Measurements from ENCODE around the gene PRR5.
A peak's percentile ranks its signal among the peaks of the same experiment; 100 is the strongest.

PRR5 gene

DNA sequence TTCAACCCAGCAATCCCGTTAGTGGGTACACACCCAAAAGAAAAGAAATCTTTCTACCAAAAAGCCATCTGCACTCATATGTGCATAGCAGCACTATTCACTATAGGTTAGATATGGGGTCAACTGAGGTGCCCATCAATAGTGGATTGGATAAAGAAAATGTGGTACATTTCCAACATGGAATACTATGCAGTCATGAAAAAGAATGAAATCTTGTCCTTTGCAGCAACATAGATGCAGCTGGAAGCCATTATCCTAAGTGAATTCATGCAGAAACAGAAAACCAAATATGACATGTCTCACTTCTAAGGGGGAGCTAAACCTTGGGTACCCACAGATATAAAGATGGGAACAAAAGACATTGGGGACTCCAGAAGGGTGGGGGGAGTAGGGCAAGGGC, 48.5 kb downstream of the PRR5 start:
- Histone ChIP-seq H3K9ac (ENCODE audit: low read depth, low read length) (no peak overlapping the region), H3K4me3 (ENCODE audit: low read length) (no peak overlapping the region), H3K4me1 (ENCODE audit: insufficient read depth, low read length) (peaks cover 32% of the 10 kb centered on the region), H3K27ac (ENCODE audit: low read depth, low read length) (no peak overlapping the region), H3K9me3 (ENCODE audit: insufficient read depth, low read depth, low read length) (no peaks in the 10 kb centered on the region), H3K36me3 (ENCODE audit: insufficient read depth, low read length) (no peaks in the 10 kb centered on the region), H3K27me3 (ENCODE audit: insufficient read depth, low read length) (peaks cover 20% of the 10 kb centered on the region)
- WGBS: 100% methylated on average over 1 of the region's 1 CpG

GRCh38 chr22:44752285-44753188, 50.5 kb downstream of the PRR5 start, which contains the start of gene ARHGAP8:
Gene ARHGAP8, plus strand, starts transcription at chr22:44752575. Its CDS starts 33,953 bp downstream, at chr22:44786528.
- 2% methylated on average over 70 of the region's 78 CpGs for WGBS
- H3K4me3 ChIP-seq (ENCODE audit: low read length): peak within 1 kb of the TSS; percentile 71

DNA sequence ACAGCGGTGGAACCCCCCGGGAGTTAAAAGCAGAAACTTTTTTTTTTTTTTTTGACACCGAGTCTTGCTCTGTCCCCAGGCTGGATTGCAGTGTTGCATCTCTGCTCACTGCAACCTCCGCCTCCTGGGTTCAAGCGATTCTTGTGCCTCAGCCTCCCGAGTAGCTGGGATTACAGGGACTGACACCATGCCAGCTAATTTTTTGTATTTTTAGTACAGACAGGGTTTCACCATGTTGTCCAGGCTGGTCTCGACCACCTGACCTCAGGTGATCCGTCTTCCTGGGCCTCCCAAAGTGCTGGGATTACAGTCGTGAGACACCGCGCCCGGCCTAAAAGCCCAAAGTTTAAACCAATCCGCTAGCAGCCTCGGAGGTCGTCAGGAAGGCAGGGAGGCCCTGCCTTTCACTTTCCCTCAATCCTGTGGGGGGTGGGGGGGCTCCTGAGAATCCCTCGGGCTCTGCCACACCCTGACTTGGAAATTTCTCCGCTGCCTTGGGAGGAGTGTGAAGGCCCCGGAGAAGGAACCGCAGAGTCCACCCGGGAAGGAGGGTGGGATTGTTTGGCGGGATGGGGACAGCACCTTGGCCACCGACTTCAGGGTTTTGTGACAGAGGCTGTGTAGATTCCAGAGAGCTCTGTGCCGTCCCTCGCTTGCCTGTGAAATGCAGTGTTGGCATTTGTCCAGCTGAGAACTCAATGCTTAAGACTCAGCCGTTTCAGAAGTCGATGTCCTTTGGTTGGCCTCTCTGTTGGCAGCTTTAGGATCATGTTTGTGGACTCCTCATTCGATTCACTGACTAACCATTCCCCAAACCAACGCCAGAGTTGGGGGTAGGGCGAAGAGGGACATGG, 51.4 kb downstream of the PRR5 start:
- peak overlapping the region; percentile 71 for H3K4me3 ChIP-seq (ENCODE audit: low read length)
- peak overlapping the region; percentile 55; the same call in 1 of the 2 replicates for H3K9ac ChIP-seq (ENCODE audit: low read depth, low read length)
- H3K36me3 ChIP-seq (ENCODE audit: insufficient read depth, low read length): no peaks in the 10 kb centered on the region
- peaks cover 20% of the 10 kb centered on the region for H3K27me3 ChIP-seq (ENCODE audit: insufficient read depth, low read length)
- no peaks in the 10 kb centered on the region for H3K9me3 ChIP-seq (ENCODE audit: insufficient read depth, low read depth, low read length)
- peaks cover 22% of the 10 kb centered on the region for H3K4me1 ChIP-seq (ENCODE audit: insufficient read depth, low read length)
- WGBS: 38% methylated on average over 29 of the region's 29 CpGs
- H3K27ac ChIP-seq (ENCODE audit: low read depth, low read length): no peak overlapping the region

More at GRCh38 chr22:44752285-44753188, 50.5 kb downstream of the PRR5 start, which contains the start of gene ARHGAP8:
- H3K27ac ChIP-seq (ENCODE audit: low read depth, low read length): no peak within 1 kb of the TSS
- peaks cover 20% of the 10 kb centered on the region for H3K27me3 ChIP-seq (ENCODE audit: insufficient read depth, low read length)
- H3K4me1 ChIP-seq (ENCODE audit: insufficient read depth, low read length): peaks cover 22% of the 10 kb centered on the region
- H3K36me3 ChIP-seq (ENCODE audit: insufficient read depth, low read length): no peaks in the 10 kb centered on the region
- peak within 1 kb of the TSS; percentile 55; the same call in 1 of the 2 replicates for H3K9ac ChIP-seq (ENCODE audit: low read depth, low read length)
- no peaks in the 10 kb centered on the region for H3K9me3 ChIP-seq (ENCODE audit: insufficient read depth, low read depth, low read length)

DNA sequence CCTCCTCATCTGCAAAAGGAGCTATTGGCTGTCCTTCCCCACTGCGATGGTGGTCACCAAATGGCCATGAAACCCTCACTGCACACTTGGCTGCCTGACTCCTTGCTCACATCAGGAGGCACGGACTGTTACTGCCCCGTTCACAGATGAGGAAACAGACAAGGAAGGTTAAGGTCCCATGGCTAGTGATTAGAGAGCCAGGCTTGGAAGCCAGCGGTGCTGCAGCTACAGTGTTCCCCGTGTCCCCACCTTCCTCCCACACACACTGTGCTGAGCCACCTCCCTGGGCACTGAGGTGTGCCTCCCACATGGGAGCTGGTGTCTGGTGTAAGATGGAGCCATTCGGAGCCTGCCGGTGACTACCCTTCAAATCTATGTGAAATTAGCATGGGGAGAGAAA, 53.0 kb downstream of the PRR5 start:
- H3K9ac ChIP-seq (ENCODE audit: low read depth, low read length): no peak overlapping the region
- 66% methylated on average over 7 of the region's 7 CpGs for WGBS
- peaks cover 20% of the 10 kb centered on the region for H3K27me3 ChIP-seq (ENCODE audit: insufficient read depth, low read length)
- H3K4me1 ChIP-seq (ENCODE audit: insufficient read depth, low read length): peaks cover 22% of the 10 kb centered on the region
- H3K27ac ChIP-seq (ENCODE audit: low read depth, low read length): no peak overlapping the region
- H3K4me3 ChIP-seq (ENCODE audit: low read length): no peak overlapping the region
- no peaks in the 10 kb centered on the region for H3K9me3 ChIP-seq (ENCODE audit: insufficient read depth, low read depth, low read length)
- no peaks in the 10 kb centered on the region for H3K36me3 ChIP-seq (ENCODE audit: insufficient read depth, low read length)

DNA sequence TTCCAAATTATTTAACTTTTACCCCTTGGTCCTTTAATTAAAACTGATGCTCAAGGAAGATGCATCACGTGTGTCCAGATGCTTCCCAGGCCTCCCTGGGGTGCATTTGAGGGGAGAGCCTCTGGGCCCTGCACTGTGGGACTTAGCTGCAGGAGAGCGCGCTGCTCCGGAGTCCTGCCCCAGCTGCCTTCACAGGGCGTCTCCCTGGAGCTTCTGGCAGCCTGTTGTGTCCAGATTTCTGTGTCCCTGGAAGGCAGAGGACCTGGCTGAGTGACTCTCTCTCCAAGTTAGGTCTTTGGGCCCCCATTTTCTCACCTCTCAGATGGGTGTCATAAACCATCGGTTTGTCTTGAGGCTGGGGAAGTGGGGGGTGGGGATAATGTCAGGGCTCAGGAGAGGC, 53.4 kb downstream of the PRR5 start:
- H3K36me3 ChIP-seq (ENCODE audit: insufficient read depth, low read length): no peaks in the 10 kb centered on the region
- peak overlapping the region; percentile 34 for H3K4me3 ChIP-seq (ENCODE audit: low read length)
- peaks cover 20% of the 10 kb centered on the region for H3K27me3 ChIP-seq (ENCODE audit: insufficient read depth, low read length)
- H3K9me3 ChIP-seq (ENCODE audit: insufficient read depth, low read depth, low read length): no peaks in the 10 kb centered on the region
- 42% methylated on average over 6 of the region's 6 CpGs for WGBS
- H3K4me1 ChIP-seq (ENCODE audit: insufficient read depth, low read length): peaks cover 22% of the 10 kb centered on the region
- no peak overlapping the region for H3K9ac ChIP-seq (ENCODE audit: low read depth, low read length)
- peak overlapping the region; percentile 18; the same call in 1 of the 2 replicates for H3K27ac ChIP-seq (ENCODE audit: low read depth, low read length)

GRCh38 chr22:44755956-44756361, 54.0 kb downstream of the PRR5 start:
- Histone ChIP-seq H3K9me3 (ENCODE audit: insufficient read depth, low read depth, low read length) (no peaks in the 10 kb centered on the region), H3K4me1 (ENCODE audit: insufficient read depth, low read length) (peaks cover 22% of the 10 kb centered on the region), H3K9ac (ENCODE audit: low read depth, low read length) (no peak overlapping the region), H3K27me3 (ENCODE audit: insufficient read depth, low read length) (peaks cover 20% of the 10 kb centered on the region), H3K4me3 (ENCODE audit: low read length) (peak overlapping the region; percentile 34), H3K36me3 (ENCODE audit: insufficient read depth, low read length) (no peaks in the 10 kb centered on the region), H3K27ac (ENCODE audit: low read depth, low read length) (peak overlapping the region; percentile 18; the same call in 1 of the 2 replicates)
- WGBS: 65% methylated on average over 9 of the region's 9 CpGs

DNA sequence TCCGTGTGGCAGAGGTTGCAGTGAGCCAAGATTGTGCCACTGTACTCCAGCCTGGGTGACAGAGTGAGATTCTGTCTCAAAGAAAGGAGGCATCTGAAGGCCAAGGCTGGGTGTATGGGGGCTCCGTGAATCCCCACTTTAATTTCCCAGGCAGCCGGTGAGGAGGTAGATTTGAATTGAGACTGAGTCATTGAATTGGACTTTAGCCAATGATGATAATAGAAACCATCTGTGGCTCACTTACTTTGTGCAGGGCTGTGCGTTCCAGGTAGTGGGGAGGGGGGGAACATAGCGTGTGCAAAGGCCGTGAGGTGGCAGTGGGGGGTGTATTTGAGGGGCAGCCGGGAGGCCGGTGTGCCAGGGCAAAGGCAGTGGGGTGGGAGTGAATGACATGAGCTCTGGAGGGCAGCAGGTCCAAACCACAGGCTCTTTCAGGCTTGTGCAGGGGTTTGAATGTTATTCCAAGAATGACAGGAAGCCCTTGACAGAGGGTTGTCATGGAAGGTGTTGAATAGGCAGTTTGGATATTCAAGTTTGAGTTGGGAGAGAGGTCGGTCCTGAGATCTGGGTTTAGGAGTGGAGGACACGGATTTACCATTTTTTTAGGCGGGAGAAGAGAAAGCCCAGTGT, 56.5 kb downstream of the PRR5 start:
- no peak overlapping the region for H3K9ac ChIP-seq (ENCODE audit: low read depth, low read length)
- no peaks in the 10 kb centered on the region for H3K9me3 ChIP-seq (ENCODE audit: insufficient read depth, low read depth, low read length)
- peaks cover 21% of the 10 kb centered on the region for H3K4me1 ChIP-seq (ENCODE audit: insufficient read depth, low read length)
- H3K27me3 ChIP-seq (ENCODE audit: insufficient read depth, low read length): peaks cover 7% of the 10 kb centered on the region
- H3K4me3 ChIP-seq (ENCODE audit: low read length): no peak overlapping the region
- 90% methylated on average over 11 of the region's 11 CpGs for WGBS
- H3K36me3 ChIP-seq (ENCODE audit: insufficient read depth, low read length): no peaks in the 10 kb centered on the region
- no peak overlapping the region for H3K27ac ChIP-seq (ENCODE audit: low read depth, low read length)

- WGBS: 89% methylated on average over 6 of the region's 6 CpGs
- H3K27ac ChIP-seq (ENCODE audit: low read depth, low read length): no peak overlapping the region
- H3K9ac ChIP-seq (ENCODE audit: low read depth, low read length): no peak overlapping the region
- no peaks in the 10 kb centered on the region for H3K9me3 ChIP-seq (ENCODE audit: insufficient read depth, low read depth, low read length)
- H3K27me3 ChIP-seq (ENCODE audit: insufficient read depth, low read length): peaks cover 1% of the 10 kb centered on the region
- no peaks in the 10 kb centered on the region for H3K36me3 ChIP-seq (ENCODE audit: insufficient read depth, low read length)
- H3K4me3 ChIP-seq (ENCODE audit: low read length): no peak overlapping the region
- H3K4me1 ChIP-seq (ENCODE audit: insufficient read depth, low read length): peaks cover 16% of the 10 kb centered on the region
Observed at GRCh38 chr22:44759001-44759400, 57.0 kb downstream of the PRR5 start.

GRCh38 chr22:44759430-44760310, 57.7 kb downstream of the PRR5 start:
- Histone ChIP-seq H3K4me1 (ENCODE audit: insufficient read depth, low read length) (peaks cover 15% of the 10 kb centered on the region), H3K27ac (ENCODE audit: low read depth, low read length) (no peak overlapping the region), H3K9ac (ENCODE audit: low read depth, low read length) (no peak overlapping the region), H3K27me3 (ENCODE audit: insufficient read depth, low read length) (no peaks in the 10 kb centered on the region; the same call in 1 of the 2 replicates), H3K9me3 (ENCODE audit: insufficient read depth, low read depth, low read length) (no peaks in the 10 kb centered on the region), H3K4me3 (ENCODE audit: low read length) (no peak overlapping the region), H3K36me3 (ENCODE audit: insufficient read depth, low read length) (no peaks in the 10 kb centered on the region)
- WGBS: 88% methylated on average over 18 of the region's 18 CpGs

GRCh38 chr22:44760476-44760875, 58.5 kb downstream of the PRR5 start:
- Histone ChIP-seq H3K9me3 (ENCODE audit: insufficient read depth, low read depth, low read length) (no peaks in the 10 kb centered on the region), H3K4me3 (ENCODE audit: low read length) (no peak overlapping the region), H3K9ac (ENCODE audit: low read depth, low read length) (no peak overlapping the region), H3K27ac (ENCODE audit: low read depth, low read length) (no peak overlapping the region), H3K4me1 (ENCODE audit: insufficient read depth, low read length) (peaks cover 9% of the 10 kb centered on the region), H3K27me3 (ENCODE audit: insufficient read depth, low read length) (no peaks in the 10 kb centered on the region), H3K36me3 (ENCODE audit: insufficient read depth, low read length) (no peaks in the 10 kb centered on the region)
- whole genome bisulfite sequencing: 90% methylated on average over 5 of the region's 5 CpGs
